PC-3 (cell line): ENCODE results near the gene PLEKHG4. TPM values are rescaled to one million over a fixed set of nuclear protein-coding genes. Genes with fewer than 3 reads are reported as not detected.

ENCODE experiments used
- ATAC-seq: fragments of 200-7000 bp; cut with Tn5 transposase; 2 replicates; pipeline ENCODE4 v1.9.1; 2020; ENCODE audit warnings: mild to moderate bottlenecking, moderate library complexity
- BruUV-seq: library from RNA; stranded (reverse); fragments of 400-500 nt; replicated peaks from 2 replicates; lab custom pipeline; 2021; lab: Mats Ljungman, UMichigan
- CTCF ChIA-PET: fragments of 300-600 bp; sonication (Branson Sonifier 250); formaldehyde crosslinking; loops from one replicate; lab custom pipeline; 2022; ENCODE audit warnings: antibody characterized with exemption; lab: Charles Lee
- POLR2A ChIA-PET: fragments of 300-600 bp; sonication (Branson Sonifier 250); formaldehyde crosslinking; loops from one replicate; lab custom pipeline; 2022; ENCODE audit warnings: antibody characterized with exemption; ENCODE audit not compliant: unreplicated experiment; lab: Charles Lee
- DNase-seq: peaks from one replicate; pipeline ENCODE4 v3.0.0-alpha.2; 2015
- H2AFZ ChIP-seq: fragments of 300-600 bp; sonication (generic); 2 replicates; pipeline ENCODE4 v1.6.0; 2016; ENCODE audit warnings: antibody characterized with exemption, low read length
- H3F3A ChIP-seq: fragments of 300-600 bp; sonication (generic); one replicate; pipeline ENCODE4 v1.6.0; 2017; ENCODE audit warnings: antibody characterized with exemption, low read length, control low read depth, mild to moderate bottlenecking; ENCODE audit not compliant: unreplicated experiment
- H3K27ac ChIP-seq: fragments of 300-600 bp; sonication (generic); 2 replicates; pipeline ENCODE4 v1.5.1; 2016; ENCODE audit warnings: mild to moderate bottlenecking, low read length
- H3K27me3 ChIP-seq: fragments of 300-600 bp; sonication (generic); 2 replicates; pipeline ENCODE4 v1.6.1; 2016; ENCODE audit warnings: low read length, mixed read lengths
- H3K36me3 ChIP-seq: fragments of 300-600 bp; sonication (generic); 2 replicates; pipeline ENCODE4 v1.6.1; 2016; ENCODE audit warnings: low read depth, mixed run types, low read length, mixed read lengths
- H3K4me1 ChIP-seq: fragments of 300-600 bp; sonication (generic); 2 replicates; pipeline ENCODE4 v1.5.1; 2016; ENCODE audit warnings: low read length; ENCODE audit not compliant: insufficient read depth
- H3K4me2 ChIP-seq: fragments of 300-600 bp; sonication (generic); 2 replicates; pipeline ENCODE4 v1.6.0; 2016; ENCODE audit warnings: low read length
- H3K4me3 ChIP-seq: fragments of 300-600 bp; sonication (generic); 2 replicates; pipeline ENCODE4 v1.5.1; 2016; ENCODE audit warnings: mild to moderate bottlenecking, low read length, mixed read lengths
- H3K79me2 ChIP-seq: fragments of 300-600 bp; sonication (generic); 2 replicates; pipeline ENCODE4 v1.6.1; 2017; ENCODE audit warnings: low read length, mixed read lengths
- H3K9ac ChIP-seq: fragments of 300-600 bp; sonication (generic); 2 replicates; pipeline ENCODE4 v1.6.0; 2016; ENCODE audit warnings: mild to moderate bottlenecking, low read length
- H3K9me2 ChIP-seq: fragments of 300-600 bp; sonication (generic); replicated peaks from 2 replicates; pipeline ENCODE4 v1.6.1; 2016; ENCODE audit warnings: mixed run types, low read length, mixed read lengths
- H3K9me3 ChIP-seq: fragments of 300-600 bp; sonication (generic); 2 replicates; pipeline ENCODE4 v1.6.1; 2016; ENCODE audit warnings: low read length, mixed read lengths
- H4K20me1 ChIP-seq: fragments of 300-600 bp; sonication (generic); 2 replicates; pipeline ENCODE4 v1.6.1; 2016; ENCODE audit warnings: low read length, mixed read lengths
- EZH2 ChIP-seq: fragments of 300-600 bp; sonication (generic); IDR thresholded peaks from one replicate; pipeline ENCODE4 v1.6.1; 2017; ENCODE audit warnings: antibody characterized with exemption, mild to moderate bottlenecking, low read length; ENCODE audit not compliant: unreplicated experiment
- EZH2phosphoT487 ChIP-seq: fragments of 300-600 bp; sonication (generic); IDR thresholded peaks from 2 replicates; pipeline ENCODE4 v1.6.1; 2018; ENCODE audit warnings: mild to moderate bottlenecking, antibody characterized with exemption, low read length, borderline replicate concordance
- intact Hi-C: fragments of 100-400 bp; cut with micrococcal nuclease; formaldehyde crosslinking; loops from 2 replicates; pipeline ENCODE4 v1.9.0; 2023
- total RNA-seq: library from RNA; depleted of rRNA; stranded (reverse); fragments of >200 nt; gene quantifications from 2 replicates; pipeline ENCODE4 v1.2.3, GENCODE V29; 2014; rRNA removed
- TF ChIP-seq, protein P1 (sequence below): fragments of 300-600 bp; sonication (generic); conservative IDR thresholded peaks from 2 replicates; pipeline ENCODE4 v1.5.1; 2017; ENCODE audit warnings: antibody characterized with exemption, low read depth, mild to moderate bottlenecking, low read length

PLEKHG4 gene
- total RNA-seq, 1 experiment from 2014 or later, result 8.9 TPM

DNA sequence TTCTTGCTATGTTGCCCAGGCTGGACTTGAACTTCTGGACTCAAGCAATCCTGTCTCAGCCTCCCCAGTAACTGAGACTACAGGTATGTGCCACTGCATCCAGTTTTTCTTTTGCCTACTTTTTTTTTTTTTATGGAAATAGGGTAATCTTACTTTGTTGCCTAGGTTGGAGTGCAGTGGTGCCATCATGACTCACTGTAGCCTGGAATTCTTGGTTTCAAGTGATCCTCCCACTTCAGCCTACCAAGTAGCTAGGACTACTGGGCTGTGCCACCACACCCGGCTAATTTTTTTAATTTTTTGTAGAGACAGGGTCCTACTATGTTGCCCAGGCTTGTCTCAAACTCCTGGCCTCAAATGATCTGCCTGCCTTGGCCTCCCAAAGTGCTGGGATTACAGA, 57.3 kb downstream of the PLEKHG4 start:
- CTCF ChIA-PET, result no interaction called here
- POLR2A ChIA-PET, result no interaction called here
- Histone ChIP-seq H3K79me2 (no peaks in the 10 kb centered on the region), H4K20me1 (no peaks in the 10 kb centered on the region), H3K4me3 (no peak overlapping the region), H3K4me2 (no peak overlapping the region), H2AFZ (no peak overlapping the region), H3F3A (no peaks in the 10 kb centered on the region), H3K9me3 (no peaks in the 10 kb centered on the region), H3K27ac (no peak overlapping the region), H3K36me3 (no peaks in the 10 kb centered on the region), H3K9me2 (no peaks in the 10 kb centered on the region), H3K27me3 (no peaks in the 10 kb centered on the region), H3K9ac (no peak overlapping the region), H3K4me1 (no peaks in the 10 kb centered on the region; the same call in 1 of the 2 replicates)
- intact Hi-C loops, result no loop called here
- ATAC-seq (no peak), DNase-seq (no peak)
- TF ChIP-seq EZH2phosphoT487, result no peak
- TF ChIP-seq, protein P1, sequence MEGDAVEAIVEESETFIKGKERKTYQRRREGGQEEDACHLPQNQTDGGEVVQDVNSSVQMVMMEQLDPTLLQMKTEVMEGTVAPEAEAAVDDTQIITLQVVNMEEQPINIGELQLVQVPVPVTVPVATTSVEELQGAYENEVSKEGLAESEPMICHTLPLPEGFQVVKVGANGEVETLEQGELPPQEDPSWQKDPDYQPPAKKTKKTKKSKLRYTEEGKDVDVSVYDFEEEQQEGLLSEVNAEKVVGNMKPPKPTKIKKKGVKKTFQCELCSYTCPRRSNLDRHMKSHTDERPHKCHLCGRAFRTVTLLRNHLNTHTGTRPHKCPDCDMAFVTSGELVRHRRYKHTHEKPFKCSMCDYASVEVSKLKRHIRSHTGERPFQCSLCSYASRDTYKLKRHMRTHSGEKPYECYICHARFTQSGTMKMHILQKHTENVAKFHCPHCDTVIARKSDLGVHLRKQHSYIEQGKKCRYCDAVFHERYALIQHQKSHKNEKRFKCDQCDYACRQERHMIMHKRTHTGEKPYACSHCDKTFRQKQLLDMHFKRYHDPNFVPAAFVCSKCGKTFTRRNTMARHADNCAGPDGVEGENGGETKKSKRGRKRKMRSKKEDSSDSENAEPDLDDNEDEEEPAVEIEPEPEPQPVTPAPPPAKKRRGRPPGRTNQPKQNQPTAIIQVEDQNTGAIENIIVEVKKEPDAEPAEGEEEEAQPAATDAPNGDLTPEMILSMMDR, result no peak
- TF ChIP-seq EZH2, result no peak
- no TSS peak for BruUV-seq

Other genes with a start within 250 kb of the PLEKHG4 start
- 12.4 and 18.8 TPM in 2 replicates for gene PHAF1, start 169.6 kb upstream of the PLEKHG4 start, total RNA-seq
- gene B3GNT9, start 128.5 kb upstream of the PLEKHG4 start, total RNA-seq, result 2.3 and 2.8 TPM in 2 replicates
- gene TRADD, start 119.6 kb upstream of the PLEKHG4 start, total RNA-seq, result 19.4 and 26.6 TPM in 2 replicates
- 8.7 and 13.1 TPM in 2 replicates for gene FBXL8, start 119.6 kb upstream of the PLEKHG4 start, total RNA-seq
- gene HSF4, start 114.8 kb upstream of the PLEKHG4 start, total RNA-seq, result 20.6 and 24.8 TPM in 2 replicates
- gene NOL3, start 109.0 kb upstream of the PLEKHG4 start, total RNA-seq, result 64.5 and 91.6 TPM in 2 replicates
- gene MATCAP1, start 95.6 kb upstream of the PLEKHG4 start, total RNA-seq, result 22.6 and 29.6 TPM in 2 replicates
- gene EXOC3L1, start 89.4 kb upstream of the PLEKHG4 start, total RNA-seq, result not detected in 2 replicates
- 86.2 and 107 TPM in 2 replicates for gene E2F4, start 87.4 kb upstream of the PLEKHG4 start, total RNA-seq
- gene ELMO3, start 80.4 kb upstream of the PLEKHG4 start, total RNA-seq, result 1.6 and 2.2 TPM in 2 replicates
- 35.4 and 36.6 TPM in 2 replicates for gene TMEM208, start 52.4 kb upstream of the PLEKHG4 start, total RNA-seq
- 45.5 and 57.1 TPM in 2 replicates for gene FHOD1, start 32.1 kb upstream of the PLEKHG4 start, total RNA-seq
- gene SLC9A5, start 30.6 kb upstream of the PLEKHG4 start, total RNA-seq, result 0.81 and 1.1 TPM in 2 replicates
- gene KCTD19, start 47.2 kb downstream of the PLEKHG4 start, total RNA-seq, result not detected in 2 replicates
- gene LRRC36, start 47.3 kb downstream of the PLEKHG4 start, total RNA-seq, result 0.92 TPM in 1 of 2 replicates, not detected in the other
- gene TPPP3, start 114.0 kb downstream of the PLEKHG4 start, total RNA-seq, result not detected in 2 replicates
- gene ZDHHC1, start 136.9 kb downstream of the PLEKHG4 start, total RNA-seq, result 4.8 and 5.1 TPM in 2 replicates
- gene HSD11B2, start 151.6 kb downstream of the PLEKHG4 start, total RNA-seq, result 2.4 and 8.3 TPM in 2 replicates
- gene ATP6V0D1, start 201.6 kb downstream of the PLEKHG4 start, total RNA-seq, result 65.5 and 76.6 TPM in 2 replicates
- not detected in 2 replicates for gene AGRP, start 204.0 kb downstream of the PLEKHG4 start, total RNA-seq
- 14.8 and 30.8 TPM in 2 replicates for gene RIPOR1, start 249.3 kb downstream of the PLEKHG4 start, total RNA-seq